SK-N-SH (cell line): ENCODE measurements around the gene AFAP1L2. TPM values are rescaled to one million over a fixed set of nuclear protein-coding genes. Genes with fewer than 3 reads are reported as not detected.

Experiments
- CTCF ChIA-PET: fragments of 300-600, 350-600 bp; formaldehyde crosslinking; extraction: SDS; loops from one replicate; lab custom pipeline; 2021; lab: Yijun Ruan, JAX
- POLR2A ChIA-PET: fragments of 350-600 bp; sonication (Branson Sonifier 250); formaldehyde crosslinking; extraction: SDS; loops from one replicate; lab custom pipeline; 2020; ENCODE audit warnings: antibody characterized with exemption, inconsistent platforms; lab: Yijun Ruan, JAX
- DNase-seq: peaks from one replicate; pipeline ENCODE4 v3.0.0; 2012
- H2AFZ ChIP-seq: fragments of 200-600 bp; sonication (generic); 2 replicates; pipeline ENCODE4 v1.8.1; 2016; ENCODE audit warnings: antibody characterized with exemption, mild to moderate bottlenecking, low read depth
- H3F3A ChIP-seq: fragments of 200-600 bp; sonication (generic); replicated peaks from 2 replicates; pipeline ENCODE3; 2016; ENCODE audit warnings: antibody characterized with exemption, mild to moderate bottlenecking; ENCODE audit not compliant: insufficient read depth
- H3K27ac ChIP-seq, 2 experiments: fragments of 200-500 bp in 1 of 2; fragments of 200-600 bp in 1 of 2; sonication (Bioruptor generic) in 1 of 2; sonication (generic), shearing (Covaris generic) in 1 of 2; 2 replicates each; pipeline versions ENCODE4 v1.5.1 to v1.6.1; 2014 to 2016; ENCODE audit warnings: low read depth in 2 of 2, inconsistent platforms in 1 of 2, low read length in 1 of 2, mild to moderate bottlenecking in 1 of 2, mixed read lengths in 1 of 2
- H3K27me3 ChIP-seq: fragments of 200-600 bp; sonication (generic), shearing (Covaris generic); 2 replicates; pipeline ENCODE4 v1.6.1; 2016; ENCODE audit warnings: mixed run types; ENCODE audit not compliant: insufficient read depth
- H3K36me3 ChIP-seq, 2 experiments: fragments of 200-500 bp in 1 of 2; fragments of 200-600 bp in 1 of 2; sonication (Bioruptor generic) in 1 of 2; sonication (generic) in 1 of 2; replicated peaks in 1 of 2; 2 replicates each; pipeline versions ENCODE3 to v1.5.1; 2014 to 2016; ENCODE audit warnings: low read length in 1 of 2, mild to moderate bottlenecking in 1 of 2; ENCODE audit not compliant: insufficient read depth in 2 of 2, control insufficient read depth in 1 of 2
- H3K4me1 ChIP-seq, 2 experiments: fragments of 200-500 bp in 1 of 2; fragments of 200-600 bp in 1 of 2; sonication (Bioruptor generic) in 1 of 2; sonication (generic), shearing (Covaris generic) in 1 of 2; 2 replicates each; pipeline versions ENCODE4 v1.5.1 to v1.6.1; 2014 to 2016; ENCODE audit warnings: low read depth in 1 of 2, low read length in 1 of 2, mixed run types in 1 of 2; ENCODE audit not compliant: insufficient read depth in 2 of 2, control insufficient read depth in 1 of 2
- H3K4me2 ChIP-seq: fragments of 200-600 bp; sonication (generic), shearing (Covaris generic); 2 replicates; pipeline ENCODE4 v1.6.1; 2017; ENCODE audit warnings: mixed run types
- H3K4me3 ChIP-seq, 2 experiments: fragments of 200-500 bp in 1 of 2; fragments of 200-600 bp in 1 of 2; sonication (Bioruptor generic) in 1 of 2; sonication (generic), shearing (Covaris generic) in 1 of 2; 2 replicates each; pipeline versions ENCODE4 v1.5.1 to v1.8.1; 2014 to 2016; ENCODE audit warnings: low read depth in 2 of 2, inconsistent platforms in 1 of 2, low read length in 1 of 2, mild to moderate bottlenecking in 1 of 2, mixed read lengths in 1 of 2, moderate library complexity in 1 of 2
- H3K79me2 ChIP-seq: fragments of 200-600 bp; sonication (generic); 2 replicates; pipeline ENCODE4 v1.8.1; 2017; ENCODE audit warnings: mild to moderate bottlenecking; ENCODE audit not compliant: insufficient read depth
- H3K9ac ChIP-seq: fragments of 200-600 bp; sonication (generic); 2 replicates; pipeline ENCODE4 v1.6.1; 2017; ENCODE audit warnings: mixed run types
- H3K9me2 ChIP-seq: fragments of 200-600 bp; sonication (generic); 2 replicates; pipeline ENCODE4 v1.6.1; 2017; ENCODE audit warnings: mixed run types
- H3K9me3 ChIP-seq: fragments of 200-600 bp; sonication (generic); 2 replicates; pipeline ENCODE4 v1.6.1; 2017; ENCODE audit warnings: mixed run types, mild to moderate bottlenecking, moderate library complexity
- H4K20me1 ChIP-seq: fragments of 200-600 bp; sonication (generic); 2 replicates; pipeline ENCODE4 v1.6.1; 2017; ENCODE audit warnings: mild to moderate bottlenecking, mixed run types; ENCODE audit not compliant: insufficient read depth
- EP300 ChIP-seq, 2 experiments: IDR thresholded peaks; 2 replicates each; pipeline versions ENCODE4 v1.4.0 to v1.6.1; 2012; ENCODE audit warnings: borderline replicate concordance in 1 of 2, low read depth in 1 of 2, low read length in 1 of 2
- FOSL2 ChIP-seq: IDR thresholded peaks from 2 replicates; pipeline ENCODE4 v1.4.0; 2012; ENCODE audit warnings: low read depth, mild to moderate bottlenecking, moderate library complexity, borderline replicate concordance
- FOXJ3 ChIP-seq: sonication (generic); formaldehyde crosslinking; IDR thresholded peaks from 2 replicates; pipeline ENCODE4 v1.5.1; 2020; ENCODE audit warnings: mild to moderate bottlenecking, missing genetic modification reagents
- FOXM1 ChIP-seq: IDR thresholded peaks from 2 replicates; pipeline ENCODE4 v1.4.0; 2012; ENCODE audit warnings: low read depth, mild to moderate bottlenecking
- GABPA ChIP-seq: IDR thresholded peaks from 2 replicates; pipeline ENCODE4 v1.4.0; 2012; ENCODE audit warnings: low read depth, mild to moderate bottlenecking
- GATA2 ChIP-seq: sonication (generic); formaldehyde crosslinking; IDR thresholded peaks from 2 replicates; pipeline ENCODE4 v1.5.0; 2020; ENCODE audit warnings: mild to moderate bottlenecking, missing genetic modification reagents
- MXI1 ChIP-seq: IDR thresholded peaks from 2 replicates; pipeline ENCODE4 v1.6.1; 2012; ENCODE audit warnings: mild to moderate bottlenecking, low read depth, low read length, improper control_type of control experiment
- POLR2AphosphoS5 ChIP-seq: IDR thresholded peaks from 2 replicates; pipeline ENCODE4 v1.6.1; 2012; ENCODE audit warnings: low read depth, low read length
- RAD21 ChIP-seq: IDR thresholded peaks from 2 replicates; pipeline ENCODE4 v1.6.1; 2012; ENCODE audit warnings: mild to moderate bottlenecking, low read length
- RCOR1 ChIP-seq: fragments of 150-350 bp; IDR thresholded peaks from 2 replicates; pipeline ENCODE4 v1.6.1; 2017; ENCODE audit warnings: antibody characterized with exemption, low read length
- SMC3 ChIP-seq: IDR thresholded peaks from 2 replicates; pipeline ENCODE4 v1.6.1; 2012; ENCODE audit warnings: low read depth, low read length, improper control_type of control experiment
- TAF1 ChIP-seq: IDR thresholded peaks from 2 replicates; pipeline ENCODE4 v1.6.1; 2012; ENCODE audit warnings: low read depth, mild to moderate bottlenecking, low read length, moderate library complexity, borderline replicate concordance
- TEAD4 ChIP-seq: IDR thresholded peaks from 2 replicates; pipeline ENCODE4 v1.4.0; 2012; ENCODE audit warnings: mild to moderate bottlenecking, borderline replicate concordance; ENCODE audit not compliant: insufficient read depth
- YY1 ChIP-seq: IDR thresholded peaks from 2 replicates; pipeline ENCODE4 v1.4.0; 2012; ENCODE audit warnings: low read depth, mild to moderate bottlenecking
- WGBS: methylation state at CpG from one replicate; pipeline ENCODE4 v1.1.6; 2017; ENCODE audit warnings: low lambda C conversion rate; 5-methylcytosine and 5-hydroxymethylcytosine counted together
- polyA plus RNA-seq, 3 experiments: library from polyadenylated mRNA; depleted of rRNA; stranded (reverse); fragments of >200 nt; gene quantifications; 2 replicates each; pipeline ENCODE4 v1.2.3, GENCODE V29; 2012
- TF ChIP-seq, protein P1 (sequence below): IDR thresholded peaks from 2 replicates; pipeline ENCODE4; 2012
- TF ChIP-seq, protein P2 (sequence below): fragments of 200-600 bp; sonication (generic); IDR thresholded peaks from 2 replicates; pipeline ENCODE4 v1.6.1; 2017; ENCODE audit warnings: antibody characterized with exemption, mild to moderate bottlenecking, moderate library complexity
- TF ChIP-seq, protein P3 (sequence below): fragments of 150-350 bp; IDR thresholded peaks from 2 replicates; pipeline ENCODE4 v1.6.1; 2017; ENCODE audit warnings: antibody characterized with exemption, low read length, low read depth, borderline replicate concordance
- TF ChIP-seq, protein P4 (sequence below): IDR thresholded peaks from 2 replicates; pipeline ENCODE4 v1.4.0; 2012; ENCODE audit warnings: low read depth, borderline replicate concordance

AFAP1L2 gene
- polyA plus RNA-seq, 1 of the 3 experiments (the other 2 are of a cell fraction) = 0.54 TPM

DNA sequence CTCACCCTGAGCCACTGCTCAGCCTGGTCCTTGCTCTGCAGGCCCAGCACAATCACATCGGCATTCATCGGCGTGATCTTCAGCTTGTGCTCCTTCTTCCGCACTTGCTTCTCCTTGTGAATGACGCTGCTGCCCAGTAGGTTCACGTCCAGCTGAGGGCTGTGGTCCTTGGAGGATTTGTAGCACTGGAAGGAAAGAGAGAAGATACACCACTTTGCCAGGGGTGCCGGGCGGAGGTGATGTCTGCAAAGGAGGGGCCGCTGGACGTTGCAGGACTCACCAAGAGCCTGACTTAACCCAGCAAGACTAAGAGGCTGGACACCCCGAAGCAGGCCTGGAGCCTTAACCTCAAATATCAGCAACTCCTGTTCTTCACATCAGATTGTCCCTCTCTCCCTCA lies 90.4 kb downstream of the AFAP1L2 start:
- Histone ChIP-seq H3K4me3 (no peak overlapping the region), H3K9ac (no peak overlapping the region), H3K9me3 (no peaks in the 10 kb centered on the region), H3K9me2 (no peaks in the 10 kb centered on the region), H3K4me1 (peaks cover 0 to 8% of the 10 kb centered on the region in 2 experiments; a peak in 1 of 4 replicates), H4K20me1 (no peaks in the 10 kb centered on the region), H3K27ac (no peak overlapping the region), H3K4me2 (no peak overlapping the region), H3K27me3 (no peaks in the 10 kb centered on the region), H3F3A (no peaks in the 10 kb centered on the region), H3K79me2 (no peaks in the 10 kb centered on the region), H3K36me3 (no peaks in the 10 kb centered on the region), H2AFZ (no peak overlapping the region)
- no peak for TF ChIP-seq GATA2 (CRISPR knock-in tag)
- no peak for TF ChIP-seq GABPA
- TF ChIP-seq TAF1 = no peak
- TF ChIP-seq YY1 = no peak
- TF ChIP-seq, protein P1, sequence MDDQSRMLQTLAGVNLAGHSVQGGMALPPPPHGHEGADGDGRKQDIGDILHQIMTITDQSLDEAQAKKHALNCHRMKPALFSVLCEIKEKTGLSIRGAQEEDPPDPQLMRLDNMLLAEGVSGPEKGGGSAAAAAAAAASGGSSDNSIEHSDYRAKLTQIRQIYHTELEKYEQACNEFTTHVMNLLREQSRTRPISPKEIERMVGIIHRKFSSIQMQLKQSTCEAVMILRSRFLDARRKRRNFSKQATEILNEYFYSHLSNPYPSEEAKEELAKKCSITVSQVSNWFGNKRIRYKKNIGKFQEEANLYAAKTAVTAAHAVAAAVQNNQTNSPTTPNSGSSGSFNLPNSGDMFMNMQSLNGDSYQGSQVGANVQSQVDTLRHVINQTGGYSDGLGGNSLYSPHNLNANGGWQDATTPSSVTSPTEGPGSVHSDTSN = no peak
- no peak for TF ChIP-seq FOSL2
- no peak for TF ChIP-seq EP300 (IDR thresholded peaks at IDR 0.05; ENCODE audit: borderline replicate concordance in 1 of 2, low read depth in 1 of 2, low read length in 1 of 2)
- TF ChIP-seq, protein P2, sequence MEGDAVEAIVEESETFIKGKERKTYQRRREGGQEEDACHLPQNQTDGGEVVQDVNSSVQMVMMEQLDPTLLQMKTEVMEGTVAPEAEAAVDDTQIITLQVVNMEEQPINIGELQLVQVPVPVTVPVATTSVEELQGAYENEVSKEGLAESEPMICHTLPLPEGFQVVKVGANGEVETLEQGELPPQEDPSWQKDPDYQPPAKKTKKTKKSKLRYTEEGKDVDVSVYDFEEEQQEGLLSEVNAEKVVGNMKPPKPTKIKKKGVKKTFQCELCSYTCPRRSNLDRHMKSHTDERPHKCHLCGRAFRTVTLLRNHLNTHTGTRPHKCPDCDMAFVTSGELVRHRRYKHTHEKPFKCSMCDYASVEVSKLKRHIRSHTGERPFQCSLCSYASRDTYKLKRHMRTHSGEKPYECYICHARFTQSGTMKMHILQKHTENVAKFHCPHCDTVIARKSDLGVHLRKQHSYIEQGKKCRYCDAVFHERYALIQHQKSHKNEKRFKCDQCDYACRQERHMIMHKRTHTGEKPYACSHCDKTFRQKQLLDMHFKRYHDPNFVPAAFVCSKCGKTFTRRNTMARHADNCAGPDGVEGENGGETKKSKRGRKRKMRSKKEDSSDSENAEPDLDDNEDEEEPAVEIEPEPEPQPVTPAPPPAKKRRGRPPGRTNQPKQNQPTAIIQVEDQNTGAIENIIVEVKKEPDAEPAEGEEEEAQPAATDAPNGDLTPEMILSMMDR = no peak
- no peak for TF ChIP-seq MXI1
- TF ChIP-seq TEAD4 = no peak
- no peak for TF ChIP-seq RCOR1
- TF ChIP-seq RAD21 = no peak
- no peak for TF ChIP-seq POLR2AphosphoS5
- TF ChIP-seq FOXJ3 (CRISPR knock-in tag) = no peak
- no peak for TF ChIP-seq SMC3
- CTCF ChIA-PET = no interaction called here
- POLR2A ChIA-PET = no interaction called here
- DNase-seq = no peak
- WGBS = 74% methylated on average over 5 of the region's 11 CpGs

DNA sequence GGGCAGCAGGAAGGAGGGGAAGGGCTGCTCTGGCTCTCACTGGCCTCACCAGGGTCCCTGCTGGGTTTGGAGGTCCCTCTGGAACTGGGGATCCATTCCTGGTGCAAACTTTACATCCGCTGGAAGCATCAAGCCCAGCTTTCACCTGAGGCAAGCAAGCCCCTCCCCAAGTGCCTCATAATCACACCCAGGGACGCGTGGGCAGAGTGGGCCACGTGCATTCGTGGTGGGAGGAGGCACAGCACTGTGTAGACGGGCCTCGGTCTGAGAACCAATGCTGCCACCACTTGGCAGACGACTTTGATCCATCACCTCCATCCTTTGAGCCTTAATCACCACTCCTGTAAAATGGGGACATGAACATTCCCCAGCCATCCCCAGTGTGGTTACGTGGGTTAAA lies 91.2 kb downstream of the AFAP1L2 start:
- Histone ChIP-seq H3K4me3 (no peak overlapping the region), H3K9ac (no peak overlapping the region), H3K36me3 (no peaks in the 10 kb centered on the region), H4K20me1 (no peaks in the 10 kb centered on the region), H3K4me2 (no peak overlapping the region), H3K27me3 (no peaks in the 10 kb centered on the region), H3F3A (no peaks in the 10 kb centered on the region), H2AFZ (no peak overlapping the region), H3K27ac (no peak overlapping the region), H3K4me1 (peaks cover 0 to 8% of the 10 kb centered on the region in 2 experiments; a peak in 1 of 4 replicates), H3K9me3 (no peaks in the 10 kb centered on the region), H3K9me2 (no peaks in the 10 kb centered on the region), H3K79me2 (no peaks in the 10 kb centered on the region)
- POLR2A ChIA-PET = no interaction called here
- CTCF ChIA-PET = interaction anchor here (1.0 to 1.2 kb wide), 3 partner anchors 9 to 146 kb away, joined by 3 to 8 read pairs (median 4); no protein-coding TSS in a partner anchor
- DNase-seq = no peak
- WGBS = 97% methylated on average over 4 of the region's 9 CpGs
- TF ChIP-seq, protein P2 = no peak
- TF ChIP-seq RCOR1 (no peak), EP300 (IDR thresholded peaks at IDR 0.05; ENCODE audit: borderline replicate concordance in 1 of 2, low read depth in 1 of 2, low read length in 1 of 2) (no peak), FOXM1 (no peak)
- TF ChIP-seq, protein P3, sequence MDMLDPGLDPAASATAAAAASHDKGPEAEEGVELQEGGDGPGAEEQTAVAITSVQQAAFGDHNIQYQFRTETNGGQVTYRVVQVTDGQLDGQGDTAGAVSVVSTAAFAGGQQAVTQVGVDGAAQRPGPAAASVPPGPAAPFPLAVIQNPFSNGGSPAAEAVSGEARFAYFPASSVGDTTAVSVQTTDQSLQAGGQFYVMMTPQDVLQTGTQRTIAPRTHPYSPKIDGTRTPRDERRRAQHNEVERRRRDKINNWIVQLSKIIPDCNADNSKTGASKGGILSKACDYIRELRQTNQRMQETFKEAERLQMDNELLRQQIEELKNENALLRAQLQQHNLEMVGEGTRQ = no peak
- TF ChIP-seq, protein P4, sequence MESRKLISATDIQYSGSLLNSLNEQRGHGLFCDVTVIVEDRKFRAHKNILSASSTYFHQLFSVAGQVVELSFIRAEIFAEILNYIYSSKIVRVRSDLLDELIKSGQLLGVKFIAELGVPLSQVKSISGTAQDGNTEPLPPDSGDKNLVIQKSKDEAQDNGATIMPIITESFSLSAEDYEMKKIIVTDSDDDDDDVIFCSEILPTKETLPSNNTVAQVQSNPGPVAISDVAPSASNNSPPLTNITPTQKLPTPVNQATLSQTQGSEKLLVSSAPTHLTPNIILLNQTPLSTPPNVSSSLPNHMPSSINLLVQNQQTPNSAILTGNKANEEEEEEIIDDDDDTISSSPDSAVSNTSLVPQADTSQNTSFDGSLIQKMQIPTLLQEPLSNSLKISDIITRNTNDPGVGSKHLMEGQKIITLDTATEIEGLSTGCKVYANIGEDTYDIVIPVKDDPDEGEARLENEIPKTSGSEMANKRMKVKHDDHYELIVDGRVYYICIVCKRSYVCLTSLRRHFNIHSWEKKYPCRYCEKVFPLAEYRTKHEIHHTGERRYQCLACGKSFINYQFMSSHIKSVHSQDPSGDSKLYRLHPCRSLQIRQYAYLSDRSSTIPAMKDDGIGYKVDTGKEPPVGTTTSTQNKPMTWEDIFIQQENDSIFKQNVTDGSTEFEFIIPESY = no peak
